HG02885 (cell line): ENCODE measurements around the gene P3H3.
"Not testable (repeated sequence)": the region's sequence is repeated elsewhere in the genome, so short reads cannot be mapped to it uniquely, and the experiment has no call there.

Experiments
- ATAC-seq: cut with Tn5 transposase; IDR thresholded peaks from one replicate; pipeline ENCODE4 v1.9.1; 2021; ENCODE audit warnings: mild to moderate bottlenecking; ENCODE audit not compliant: unreplicated experiment, poor library complexity

P3H3 gene

DNA sequence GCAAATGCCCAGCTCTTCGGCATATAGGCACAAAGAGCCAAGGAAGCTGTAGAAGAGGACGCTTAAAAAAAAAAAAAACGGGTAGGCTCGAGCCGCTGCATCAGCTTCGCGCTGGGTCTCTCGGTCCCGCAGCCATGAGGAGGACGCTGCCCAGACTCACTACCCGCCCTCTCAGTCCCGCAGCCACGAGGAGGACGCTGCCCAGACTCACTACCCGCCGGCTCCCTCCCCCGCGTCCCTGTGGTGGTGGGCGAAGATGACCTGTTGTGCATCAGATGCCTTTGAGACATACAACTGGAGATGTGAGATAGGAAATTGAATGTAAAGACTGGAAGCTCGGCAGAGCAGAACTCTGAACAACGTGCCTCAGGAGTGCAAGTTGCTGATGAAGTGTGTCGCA, 56.3 kb downstream of the P3H3 start:
- ATAC-seq: no peak

DNA sequence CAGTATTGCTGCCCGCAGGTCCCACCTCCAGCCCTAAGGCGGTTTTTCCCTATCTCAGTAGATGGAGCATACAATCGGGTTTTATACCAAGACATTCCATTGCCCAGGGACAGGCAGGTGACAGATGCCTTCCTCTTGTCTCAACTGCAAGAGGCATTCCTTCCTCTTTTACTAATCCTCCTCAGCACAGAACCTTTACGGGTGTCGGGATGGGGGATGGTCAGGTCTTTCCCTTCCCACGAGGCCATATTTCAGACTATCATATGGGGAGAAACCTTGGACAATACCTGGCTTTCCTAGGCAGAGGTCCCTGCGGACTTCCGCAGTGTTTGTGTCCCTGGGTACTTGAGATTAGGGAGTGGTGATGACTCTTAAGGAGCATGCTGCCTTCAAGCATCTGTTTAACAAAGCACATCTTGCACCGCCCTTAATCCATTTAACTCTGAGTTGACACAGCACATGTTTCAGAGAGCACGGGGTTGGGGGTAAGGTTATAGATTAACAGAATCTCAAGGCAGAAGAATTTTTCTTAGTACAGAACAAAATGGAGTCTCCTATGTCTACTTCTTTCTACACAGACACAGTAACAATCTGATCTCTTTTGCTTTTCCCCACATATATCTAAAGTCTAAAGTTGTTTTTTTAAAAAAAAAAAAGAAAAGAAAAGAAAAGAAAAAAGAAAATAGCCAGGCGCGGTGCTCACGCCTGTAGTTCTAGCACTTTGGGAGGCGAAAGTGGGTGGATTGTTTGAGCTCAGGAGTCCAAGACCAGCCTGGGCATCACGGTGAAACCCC, 58.2 kb downstream of the P3H3 start:
- ATAC-seq: not testable (repeated sequence)

DNA sequence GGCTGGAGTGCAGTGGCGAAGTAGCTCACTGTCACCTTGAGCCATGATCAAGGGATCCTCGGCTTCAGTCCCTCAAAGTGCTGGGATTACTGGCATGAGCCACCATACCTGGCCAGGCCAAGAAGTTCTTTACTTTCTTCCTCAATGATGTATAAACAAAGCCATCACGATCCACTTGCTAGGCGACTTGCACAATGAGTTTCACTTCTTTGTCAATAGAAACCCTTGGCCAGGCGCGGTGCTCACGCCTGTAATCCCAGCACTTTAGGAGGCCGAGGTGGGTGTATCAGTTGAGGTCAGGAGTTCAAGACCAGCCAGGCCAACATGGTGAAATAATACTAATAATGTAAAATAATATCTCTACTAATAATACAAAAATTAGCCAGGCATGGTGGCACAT, 59.3 kb downstream of the P3H3 start:
- ATAC-seq: no peak

DNA sequence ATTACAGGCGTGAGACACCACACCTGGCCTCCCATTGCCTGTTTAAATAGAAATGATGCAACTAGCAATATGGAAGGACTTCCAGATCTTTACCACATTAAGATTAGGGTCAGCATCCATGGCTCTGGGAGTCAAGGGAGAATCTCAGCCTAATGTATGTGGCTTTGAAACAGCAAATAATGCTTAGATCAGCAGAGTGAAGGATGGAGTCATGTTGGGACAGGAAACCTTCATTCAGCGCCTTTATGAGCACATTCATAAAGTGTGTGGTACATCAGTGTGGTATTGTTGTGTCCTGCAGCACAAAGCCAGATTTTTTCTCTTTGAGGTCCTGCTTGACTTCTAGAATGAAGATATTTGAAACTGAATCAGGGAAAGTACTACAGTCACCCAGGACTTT, 60.2 kb downstream of the P3H3 start:
- ATAC-seq: no peak

DNA sequence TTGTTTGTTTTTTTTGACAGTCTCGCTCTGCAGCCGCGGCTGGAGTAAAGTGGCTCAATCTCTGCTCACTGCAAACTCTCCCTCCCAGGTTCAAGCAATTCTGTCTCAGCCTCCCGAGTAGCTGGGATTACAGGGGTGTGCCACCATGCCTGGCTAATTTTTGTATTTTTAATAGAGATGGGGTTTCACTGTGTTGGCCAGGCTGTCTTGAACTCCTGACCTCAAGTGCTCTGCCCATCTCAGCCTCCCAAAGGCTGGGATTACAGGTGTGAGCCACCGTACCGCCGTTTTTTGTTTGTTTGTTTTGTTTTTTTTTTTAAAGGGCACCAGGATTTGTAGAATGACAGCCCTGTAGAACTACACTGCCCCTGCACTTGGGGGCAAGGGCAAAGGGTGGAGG, 60.6 kb downstream of the P3H3 start:
- ATAC-seq: not testable (repeated sequence)
